Keratinocyte (primary cell): ENCODE data around the gene ACTMAP. TPM values are rescaled to one million over a fixed set of nuclear protein-coding genes. Genes with fewer than 3 reads are reported as not detected.

Experiments used
- DNase-seq: peaks from one replicate; pipeline ENCODE4 v3.0.0-alpha.2; 2011; ENCODE audit warnings: low read depth, missing footprints, low spot score
- FAIRE-seq: peaks from 2 replicates; lab custom pipeline; 2011; peaks lifted over from hg19 to GRCh38; lab: Jason Lieb, UNC
- H2AFZ ChIP-seq: 2 replicates; pipeline ENCODE4 v1.6.0; 2012; ENCODE audit warnings: low read length, control low read depth, inconsistent platforms; ENCODE audit not compliant: control insufficient read depth
- H3K27ac ChIP-seq: 2 replicates; pipeline ENCODE4 v1.5.1; 2011; ENCODE audit warnings: low read length; ENCODE audit not compliant: control insufficient read depth, insufficient read depth
- H3K27me3 ChIP-seq: 3 replicates; pipeline ENCODE4 v1.6.0; 2011; ENCODE audit warnings: low read length; ENCODE audit not compliant: control insufficient read depth, insufficient read depth; ENCODE audit errors: extremely low read depth
- H3K36me3 ChIP-seq, 2 experiments: 2 replicates in 1 of 2; 3 replicates in 1 of 2; pipeline ENCODE4 v1.5.1; 2011; ENCODE audit warnings: low read length in 2 of 2, mild to moderate bottlenecking in 1 of 2; ENCODE audit not compliant: control insufficient read depth in 2 of 2, insufficient read depth in 2 of 2; ENCODE audit errors: extremely low read depth in 1 of 2
- H3K4me1 ChIP-seq: 3 replicates; pipeline ENCODE4 v1.5.1; 2011; ENCODE audit warnings: low read length; ENCODE audit not compliant: control insufficient read depth, insufficient read depth; ENCODE audit errors: extremely low read depth
- H3K4me2 ChIP-seq: 3 replicates; pipeline ENCODE4 v1.6.0; 2011; ENCODE audit warnings: low read depth, low read length; ENCODE audit not compliant: control insufficient read depth, insufficient read depth; ENCODE audit errors: extremely low read depth
- H3K4me3 ChIP-seq, 3 experiments: fragments of 200-600 bp in 1 of 3; sonication (generic) in 1 of 3; 2 replicates in 2 of 3; 3 replicates in 1 of 3; pipeline ENCODE4 v1.5.1; 2011 to 2016; ENCODE audit warnings: low read length in 3 of 3, mild to moderate bottlenecking in 3 of 3, control low read depth in 2 of 3, inconsistent platforms in 1 of 3, low read depth in 1 of 3, mixed read lengths in 1 of 3, mixed run types in 1 of 3, moderate library complexity in 1 of 3; ENCODE audit not compliant: control insufficient read depth in 2 of 3, insufficient read depth in 2 of 3; ENCODE audit errors: extremely low read depth in 1 of 3
- H3K79me2 ChIP-seq: 2 replicates; pipeline ENCODE4 v1.6.0; 2012; ENCODE audit warnings: low read length; ENCODE audit not compliant: control insufficient read depth, insufficient read depth
- H3K9ac ChIP-seq: 3 replicates; pipeline ENCODE4 v1.6.0; 2011; ENCODE audit warnings: low read length; ENCODE audit not compliant: control insufficient read depth, insufficient read depth; ENCODE audit errors: extremely low read depth
- H3K9me1 ChIP-seq: 3 replicates; pipeline ENCODE4 v1.6.0; 2011; ENCODE audit warnings: low read length; ENCODE audit not compliant: control insufficient read depth, insufficient read depth; ENCODE audit errors: extremely low read depth
- H3K9me3 ChIP-seq: 2 replicates; pipeline ENCODE4 v1.5.1; 2012; ENCODE audit warnings: low read depth, low read length; ENCODE audit not compliant: control insufficient read depth
- H4K20me1 ChIP-seq: 3 replicates; pipeline ENCODE4 v1.6.0; 2011; ENCODE audit warnings: low read length; ENCODE audit not compliant: control insufficient read depth, insufficient read depth; ENCODE audit errors: extremely low read depth
- EZH2 ChIP-seq: IDR thresholded peaks from one replicate; pipeline ENCODE4 v1.6.1; 2012; ENCODE audit warnings: inconsistent platforms, mild to moderate bottlenecking, low read length, moderate library complexity
- dilution Hi-C: fragments of 300-500 bp; cut with MboI; formaldehyde crosslinking; loops from one replicate; pipeline ENCODE4 v1.7.0; 2020; ENCODE audit warnings: low sequenced_read_pairs; ENCODE audit not compliant: extremely low pct_ligation_motif_present
- polyA plus RNA-seq, 5 experiments: library from polyadenylated mRNA; depleted of rRNA in 3 of 5; stranded (reverse) in 3 of 5; stranded (forward) in 1 of 5; unstranded in 1 of 5; fragments of >200 nt; gene quantifications; 1 replicate in 1 of 5; 2 replicates in 3 of 5; 3 replicates in 1 of 5; pipeline versions ENCODE4 v1.2.1 to v1.2.3, GENCODE V29; 2011 to 2012; ENCODE audit warnings: missing spikeins in 2 of 5, low read depth in 1 of 5, low replicate concordance in 1 of 5
- TF ChIP-seq, protein P1 (sequence below), 3 experiments: IDR thresholded peaks in 1 of 3; conservative IDR thresholded peaks in 1 of 3; optimal IDR thresholded peaks in 1 of 3; 2 replicates in 2 of 3; 3 replicates in 1 of 3; pipeline versions ENCODE3 to v1.5.1; 2011; ENCODE audit warnings: low read length in 3 of 3, mild to moderate bottlenecking in 3 of 3, moderate library complexity in 2 of 3, control low read depth in 1 of 3, inconsistent platforms in 1 of 3; ENCODE audit not compliant: insufficient read depth in 2 of 3; ENCODE audit errors: extremely low read depth in 1 of 3

The ACTMAP gene
- polyA plus RNA-seq, 1 donor (not counting 4 experiments of a cell fraction or from before 2014, with no cell fraction given) = 1.4 TPM

DNA sequence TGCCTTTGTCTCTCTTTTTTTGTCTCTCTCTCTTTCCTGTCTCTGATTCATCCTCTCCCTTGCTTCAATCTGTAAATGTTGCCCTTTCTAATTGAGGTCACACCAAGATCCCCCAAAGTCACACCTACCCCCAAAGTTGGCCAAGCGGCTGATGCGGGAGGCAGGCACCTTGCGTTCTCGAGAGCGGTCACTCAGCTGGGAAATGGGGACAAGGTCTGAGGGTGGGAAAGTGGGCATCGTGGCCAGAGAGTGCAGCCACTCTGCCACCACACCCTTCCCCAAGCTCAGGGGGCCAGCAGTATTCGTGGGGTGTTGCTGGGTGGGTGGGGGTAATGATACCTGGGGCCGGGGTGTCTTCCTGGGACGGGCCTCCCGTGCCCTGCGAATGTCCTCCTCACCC, 36.3 kb downstream of the ACTMAP start:
- Histone ChIP-seq H2AFZ (no peak overlapping the region), H4K20me1 (no peaks in the 10 kb centered on the region), H3K4me1 (peaks cover 10% of the 10 kb centered on the region), H3K9ac (peak overlapping the region; percentile 100), H3K27me3 (no peaks in the 10 kb centered on the region), H3K36me3 (peaks cover 7% of the 10 kb centered on the region in 2 experiments), H3K27ac (no peak overlapping the region), H3K4me2 (peak overlapping the region; percentile 67), H3K9me3 (no peaks in the 10 kb centered on the region), H3K9me1 (no peaks in the 10 kb centered on the region), H3K4me3 (peak overlapping the region in 1 of 3 experiments; percentile 53), H3K79me2 (peaks cover 18% of the 10 kb centered on the region)
- no peak for DNase-seq
- no peak for FAIRE-seq
- TF ChIP-seq, protein P1, sequence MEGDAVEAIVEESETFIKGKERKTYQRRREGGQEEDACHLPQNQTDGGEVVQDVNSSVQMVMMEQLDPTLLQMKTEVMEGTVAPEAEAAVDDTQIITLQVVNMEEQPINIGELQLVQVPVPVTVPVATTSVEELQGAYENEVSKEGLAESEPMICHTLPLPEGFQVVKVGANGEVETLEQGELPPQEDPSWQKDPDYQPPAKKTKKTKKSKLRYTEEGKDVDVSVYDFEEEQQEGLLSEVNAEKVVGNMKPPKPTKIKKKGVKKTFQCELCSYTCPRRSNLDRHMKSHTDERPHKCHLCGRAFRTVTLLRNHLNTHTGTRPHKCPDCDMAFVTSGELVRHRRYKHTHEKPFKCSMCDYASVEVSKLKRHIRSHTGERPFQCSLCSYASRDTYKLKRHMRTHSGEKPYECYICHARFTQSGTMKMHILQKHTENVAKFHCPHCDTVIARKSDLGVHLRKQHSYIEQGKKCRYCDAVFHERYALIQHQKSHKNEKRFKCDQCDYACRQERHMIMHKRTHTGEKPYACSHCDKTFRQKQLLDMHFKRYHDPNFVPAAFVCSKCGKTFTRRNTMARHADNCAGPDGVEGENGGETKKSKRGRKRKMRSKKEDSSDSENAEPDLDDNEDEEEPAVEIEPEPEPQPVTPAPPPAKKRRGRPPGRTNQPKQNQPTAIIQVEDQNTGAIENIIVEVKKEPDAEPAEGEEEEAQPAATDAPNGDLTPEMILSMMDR (optimal IDR thresholded peaks at IDR 0.05 in 1 of 3, IDR thresholded peaks at IDR 0.05 in 1 of 3, conservative IDR thresholded peaks at IDR 0.05 in 1 of 3; ENCODE audit: extremely low read depth in 1 of 3, insufficient read depth in 2 of 3, low read length in 3 of 3) = no peak
- no peak for TF ChIP-seq EZH2
- dilution Hi-C loops = no loop called here

DNA sequence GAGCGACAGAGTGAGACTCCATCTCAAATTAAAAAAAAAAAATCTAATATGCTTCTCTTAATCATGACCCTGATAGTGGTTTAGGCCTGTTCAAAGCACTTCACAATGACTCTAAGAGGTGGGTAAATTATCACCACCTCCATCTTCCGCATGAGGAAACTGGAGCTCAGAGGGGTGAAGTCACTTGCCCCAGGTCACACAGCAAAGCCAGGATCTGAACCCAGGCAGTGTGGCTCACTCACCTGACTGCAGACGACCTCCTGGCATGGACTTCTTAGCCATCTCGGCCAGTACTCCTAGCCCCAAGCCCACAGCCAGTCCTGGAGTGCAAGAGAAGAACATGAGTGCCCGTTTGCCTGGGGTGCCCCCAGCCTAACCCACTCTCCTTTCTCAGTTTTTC, 40.5 kb downstream of the ACTMAP start:
- Histone ChIP-seq H3K9me3 (no peaks in the 10 kb centered on the region), H3K79me2 (no peaks in the 10 kb centered on the region)
- dilution Hi-C loops = no loop called here

More for the DNA sequence above, 40.5 kb downstream of the ACTMAP start:
- FAIRE-seq (no peak), DNase-seq (no peak)
- Histone ChIP-seq H3K4me1 (peaks cover 5% of the 10 kb centered on the region), H3K27ac (no peak overlapping the region), H4K20me1 (no peaks in the 10 kb centered on the region), H3K9ac (no peak overlapping the region), H3K4me3 (no peak overlapping the region), H3K4me2 (no peak overlapping the region), H3K27me3 (no peaks in the 10 kb centered on the region), H3K36me3 (peaks cover 16 to 27% of the 10 kb centered on the region in 2 experiments), H2AFZ (no peak overlapping the region), H3K9me1 (no peaks in the 10 kb centered on the region)
- no peak for TF ChIP-seq EZH2
- TF ChIP-seq, protein P1 (optimal IDR thresholded peaks at IDR 0.05 in 1 of 3, IDR thresholded peaks at IDR 0.05 in 1 of 3, conservative IDR thresholded peaks at IDR 0.05 in 1 of 3; ENCODE audit: extremely low read depth in 1 of 3, insufficient read depth in 2 of 3, low read length in 3 of 3) = no peak
